Neural cell (in vitro differentiated cells): ENCODE results near the gene RASGRP3. TPM values are rescaled to one million over a fixed set of nuclear protein-coding genes. Genes with fewer than 3 reads are reported as not detected.

Source experiments
- H2AFZ ChIP-seq: fragments of 200-600, 300-800 bp; sonication (generic), shearing (Covaris generic); 2 replicates; pipeline ENCODE4 v1.6.0; 2014; ENCODE audit warnings: low read depth, mild to moderate bottlenecking, antibody characterized with exemption, low read length, moderate library complexity
- H3F3A ChIP-seq: fragments of 200-600 bp; shearing (Covaris generic); 2 replicates; pipeline ENCODE4 v1.6.1; 2016; ENCODE audit warnings: mild to moderate bottlenecking, moderate library complexity, mixed read lengths, antibody characterized with exemption, low read length; ENCODE audit not compliant: insufficient read depth, poor library complexity, severe bottlenecking
- H3K27ac ChIP-seq: fragments of 200-600, 300-800 bp; sonication (generic), shearing (Covaris generic); 2 replicates; pipeline ENCODE4 v1.5.1; 2014; ENCODE audit warnings: mild to moderate bottlenecking, low read length, moderate library complexity
- H3K27me3 ChIP-seq: fragments of 300-800, 200-600 bp; sonication (generic), shearing (Covaris generic); 2 replicates; pipeline ENCODE4 v1.6.0; 2014; ENCODE audit warnings: mild to moderate bottlenecking, low read depth, low read length, moderate library complexity; ENCODE audit not compliant: insufficient read depth
- H3K36me3 ChIP-seq: fragments of 300-800, 200-600 bp; sonication (generic), shearing (Covaris generic); 2 replicates; pipeline ENCODE4 v1.5.1; 2014; ENCODE audit warnings: mild to moderate bottlenecking, antibody characterized with exemption, low read length, moderate library complexity; ENCODE audit not compliant: insufficient read depth
- H3K4me2 ChIP-seq: fragments of 300-800, 200-600 bp; sonication (generic), shearing (Covaris generic); 2 replicates; pipeline ENCODE4 v1.6.0; 2014; ENCODE audit warnings: mild to moderate bottlenecking, low read length
- H3K4me3 ChIP-seq: fragments of 300-800, 200-600 bp; sonication (generic), shearing (Covaris generic); 2 replicates; pipeline ENCODE4 v1.5.1; 2014; ENCODE audit warnings: mild to moderate bottlenecking, low read length, moderate library complexity
- H3K79me2 ChIP-seq: fragments of 200-600 bp; shearing (Covaris generic); replicated peaks from 2 replicates; pipeline ENCODE4 v1.6.0; 2014; ENCODE audit warnings: mild to moderate bottlenecking, low read length, moderate library complexity; ENCODE audit not compliant: insufficient read depth
- H3K9ac ChIP-seq: fragments of 300-800, 200-600 bp; sonication (generic), shearing (Covaris generic); 2 replicates; pipeline ENCODE4 v1.6.1; 2016; ENCODE audit warnings: mild to moderate bottlenecking, low read length, mixed read lengths
- H3K9me2 ChIP-seq: fragments of 200-600 bp; shearing (Covaris generic); 2 replicates; pipeline ENCODE4 v1.6.1; 2016; ENCODE audit warnings: mild to moderate bottlenecking, low read length, mixed read lengths; ENCODE audit not compliant: insufficient read depth
- H3K9me3 ChIP-seq: fragments of 200-600, 300-800 bp; sonication (generic), shearing (Covaris generic); 2 replicates; pipeline ENCODE4 v1.6.1; 2016; ENCODE audit warnings: mild to moderate bottlenecking, mixed run types, low read length, moderate library complexity, mixed read lengths
- H4K20me1 ChIP-seq: fragments of 200-600 bp; shearing (Covaris generic); 2 replicates; pipeline ENCODE4 v1.6.1; 2016; ENCODE audit warnings: mild to moderate bottlenecking, mixed run types; ENCODE audit not compliant: insufficient read depth
- CTCF ChIP-seq: fragments of 450-650 bp; IDR thresholded peaks from 2 replicates; pipeline ENCODE4 v1.5.1; 2014; ENCODE audit warnings: antibody characterized with exemption, mild to moderate bottlenecking, moderate library complexity; ENCODE audit not compliant: poor library complexity, severe bottlenecking
- EP300 ChIP-seq: fragments of 450-650 bp; conservative IDR thresholded peaks from 2 replicates; pipeline ENCODE4 v1.6.1; 2014; ENCODE audit warnings: antibody characterized with exemption, mild to moderate bottlenecking, moderate library complexity; ENCODE audit not compliant: poor library complexity, severe bottlenecking
- EZH2 ChIP-seq: fragments of 200-600, 300-800 bp; shearing (Covaris generic), sonication (generic); IDR thresholded peaks from 2 replicates; pipeline ENCODE4 v1.6.1; 2014; ENCODE audit warnings: antibody characterized with exemption, low read length, borderline replicate concordance, mild to moderate bottlenecking; ENCODE audit not compliant: insufficient read depth, poor library complexity, severe bottlenecking
- MXI1 ChIP-seq: fragments of 450-650 bp; conservative IDR thresholded peaks from 2 replicates; pipeline ENCODE4 v1.6.1; 2014; ENCODE audit warnings: antibody characterized with exemption, mild to moderate bottlenecking; ENCODE audit not compliant: poor library complexity, severe bottlenecking
- POLR2AphosphoS5 ChIP-seq: IDR thresholded peaks from 2 replicates; pipeline ENCODE4 v1.6.1; 2012
- RAD21 ChIP-seq: fragments of 450-650 bp; conservative IDR thresholded peaks from 2 replicates; pipeline ENCODE4 v1.6.1; 2014; ENCODE audit warnings: antibody characterized with exemption, mild to moderate bottlenecking, moderate library complexity
- REST ChIP-seq: IDR thresholded peaks from 2 replicates; pipeline ENCODE4 v1.6.1; 2012; ENCODE audit warnings: borderline replicate concordance
- SMC3 ChIP-seq: fragments of 450-650 bp; conservative IDR thresholded peaks from 2 replicates; pipeline ENCODE4 v1.6.1; 2014; ENCODE audit warnings: antibody characterized with exemption, mild to moderate bottlenecking, moderate library complexity; ENCODE audit not compliant: poor library complexity
- TAF1 ChIP-seq: IDR thresholded peaks from 2 replicates; pipeline ENCODE4 v1.6.1; 2012; ENCODE audit warnings: low read depth
- polyA plus RNA-seq: library from polyadenylated mRNA; depleted of rRNA; stranded (reverse); fragments of >200 nt; gene quantifications from 2 replicates; pipeline ENCODE4 v1.2.3, GENCODE V29; 2014

The RASGRP3 gene
- polyA plus RNA-seq, 1 donor from 2014 or later: 25.3 TPM

DNA sequence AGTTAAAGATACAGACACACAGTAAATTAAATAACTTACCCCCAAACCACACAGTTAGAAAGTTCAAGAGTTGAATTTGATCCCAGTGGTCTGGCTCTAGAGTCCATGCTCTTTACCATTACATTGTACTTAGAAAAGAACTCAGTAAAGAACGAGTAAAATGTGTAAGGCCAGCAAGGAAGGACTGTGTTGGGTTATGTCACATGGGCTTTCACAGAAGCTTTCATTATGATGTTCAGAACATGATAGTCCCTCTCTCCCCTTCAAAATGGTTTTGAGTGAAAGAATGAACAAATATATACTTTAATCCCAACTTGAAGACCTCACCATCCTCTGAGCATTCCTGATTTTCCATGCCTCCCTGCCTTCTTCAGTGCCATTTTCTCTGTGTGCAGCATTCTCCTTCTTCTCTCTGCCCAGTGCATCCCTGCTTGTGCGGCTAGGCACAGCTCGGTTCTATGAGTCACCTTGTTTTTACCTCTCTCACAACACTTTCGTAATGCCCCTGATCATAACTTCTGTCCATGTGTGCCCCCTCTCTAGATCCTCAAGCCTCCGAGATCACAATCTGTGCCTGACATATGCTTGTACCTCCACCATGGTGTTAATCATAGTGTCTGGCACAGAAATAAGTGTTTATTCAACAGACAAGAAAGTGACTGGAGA, 22.0 kb downstream of the RASGRP3 start:
- no peaks in the 10 kb centered on the region for H3K9me2 ChIP-seq
- H3K4me2 ChIP-seq: no peak overlapping the region
- no peaks in the 10 kb centered on the region for H4K20me1 ChIP-seq
- H3K27me3 ChIP-seq: no peaks in the 10 kb centered on the region
- H2AFZ ChIP-seq: no peak overlapping the region
- no peak for TF ChIP-seq RAD21
- TF ChIP-seq SMC3: no peak
- no peak for TF ChIP-seq EP300
- no peak for TF ChIP-seq MXI1
- TF ChIP-seq REST: no peak
- TF ChIP-seq EZH2: no peak
- TF ChIP-seq TAF1: no peak
- TF ChIP-seq CTCF: no peak
- no peak for TF ChIP-seq POLR2AphosphoS5
- H3K36me3 ChIP-seq: no peaks in the 10 kb centered on the region
- H3K79me2 ChIP-seq: no peaks in the 10 kb centered on the region
- no peak overlapping the region for H3K27ac ChIP-seq
- no peaks in the 10 kb centered on the region for H3F3A ChIP-seq
- no peaks in the 10 kb centered on the region for H3K9me3 ChIP-seq
- H3K9ac ChIP-seq: no peak overlapping the region
- no peak overlapping the region for H3K4me3 ChIP-seq

DNA sequence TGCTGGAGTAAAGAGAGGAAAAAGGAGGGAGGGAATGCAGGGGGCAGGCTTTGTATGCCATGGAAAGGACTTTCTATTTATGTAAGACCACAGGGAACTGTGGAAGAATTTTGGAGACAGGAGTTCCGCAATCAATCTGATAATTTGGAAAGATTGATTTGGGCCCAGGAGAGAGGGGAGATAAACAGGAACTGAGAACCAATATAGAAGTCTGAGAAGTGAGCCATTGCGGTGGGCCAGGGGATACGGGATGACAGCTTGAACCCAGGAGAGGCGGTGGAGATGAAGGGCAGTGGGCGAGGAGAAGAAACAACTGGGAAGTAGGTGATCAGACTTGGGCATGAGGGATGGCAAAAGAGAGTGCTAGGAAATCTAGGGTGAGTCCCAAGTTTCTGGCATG, 23.7 kb downstream of the RASGRP3 start:
- no peaks in the 10 kb centered on the region for H3K9me2 ChIP-seq
- H3K4me2 ChIP-seq: no peak overlapping the region
- H4K20me1 ChIP-seq: no peaks in the 10 kb centered on the region
- no peak for TF ChIP-seq EZH2
- no peak for TF ChIP-seq RAD21
- TF ChIP-seq CTCF: no peak
- TF ChIP-seq REST: no peak
- no peak for TF ChIP-seq EP300
- TF ChIP-seq POLR2AphosphoS5: no peak
- TF ChIP-seq TAF1: no peak
- no peak for TF ChIP-seq MXI1
- no peak for TF ChIP-seq SMC3
- H3K27me3 ChIP-seq: no peaks in the 10 kb centered on the region
- no peak overlapping the region for H2AFZ ChIP-seq
- no peak overlapping the region for H3K27ac ChIP-seq
- H3K36me3 ChIP-seq: no peaks in the 10 kb centered on the region
- H3K79me2 ChIP-seq: no peaks in the 10 kb centered on the region
- H3K9me3 ChIP-seq: no peaks in the 10 kb centered on the region
- H3F3A ChIP-seq: no peaks in the 10 kb centered on the region
- H3K4me3 ChIP-seq: no peak overlapping the region
- H3K9ac ChIP-seq: no peak overlapping the region
